Neural crest cell (in vitro differentiated cells): ENCODE measurements around the gene SH2D7. TPM values are rescaled to one million over a fixed set of nuclear protein-coding genes. Genes with fewer than 3 reads are reported as not detected.

Experiments
- DNase-seq: peaks from one replicate; pipeline ENCODE4 v3.0.0; 2021; ENCODE audit warnings: low read depth, mixed read lengths, low spot score
- H3K27ac Mint-ChIP-seq: one replicate; pipeline ENCODE4 v1.8.0; 2021; ENCODE audit warnings: mild to moderate bottlenecking, mixed read lengths; ENCODE audit not compliant: unreplicated experiment
- H3K27me3 Mint-ChIP-seq: 2 replicates; pipeline ENCODE4 v1.8.0; 2021; ENCODE audit warnings: low read depth, mild to moderate bottlenecking, mixed read lengths
- H3K36me3 Mint-ChIP-seq: 2 replicates; pipeline ENCODE4 v1.8.0; 2021; ENCODE audit warnings: low read depth, mild to moderate bottlenecking, mixed read lengths
- H3K4me1 Mint-ChIP-seq: 2 replicates; pipeline ENCODE4 v1.8.0; 2021; ENCODE audit warnings: mixed read lengths
- H3K4me3 Mint-ChIP-seq: one replicate; pipeline ENCODE4 v1.8.0; 2021; ENCODE audit warnings: mild to moderate bottlenecking, mixed read lengths
- H3K9me3 Mint-ChIP-seq: 2 replicates; pipeline ENCODE4 v1.8.0; 2021; ENCODE audit warnings: mixed read lengths
- CTCF ChIP-seq: fragments of 200-600 bp; sonication (generic); conservative IDR thresholded peaks from 2 replicates; pipeline ENCODE4 v1.5.0; 2021; ENCODE audit warnings: antibody characterized with exemption, mild to moderate bottlenecking
- total RNA-seq: library from RNA; stranded (reverse); gene quantifications from 2 replicates; pipeline ENCODE4 v1.2.1, GENCODE V29; 2021

The SH2D7 gene
- total RNA-seq, 1 donor from 2014 or later: not detected

GRCh38 chr15:78103406-78104118, 11.2 kb downstream of the SH2D7 start:
- H3K4me1 Mint-ChIP-seq: no peaks in the 10 kb centered on the region
- H3K27me3 Mint-ChIP-seq: no peaks in the 10 kb centered on the region
- H3K36me3 Mint-ChIP-seq: no peaks in the 10 kb centered on the region
- TF ChIP-seq CTCF: no peak
- DNase-seq: no peak
- H3K27ac Mint-ChIP-seq: peak overlapping the region; percentile 47
- H3K4me3 Mint-ChIP-seq: no peak overlapping the region
- no peaks in the 10 kb centered on the region for H3K9me3 Mint-ChIP-seq

- H3K9me3 Mint-ChIP-seq: no peaks in the 10 kb centered on the region
- peak overlapping the region; percentile 78 for H3K27ac Mint-ChIP-seq
- no peaks in the 10 kb centered on the region for H3K27me3 Mint-ChIP-seq
- H3K4me1 Mint-ChIP-seq: no peaks in the 10 kb centered on the region
- no peaks in the 10 kb centered on the region for H3K36me3 Mint-ChIP-seq
- TF ChIP-seq CTCF: no peak
- H3K4me3 Mint-ChIP-seq: no peak overlapping the region
- DNase-seq: no peak
Measured at GRCh38 chr15:78104119-78104479, 11.7 kb downstream of the SH2D7 start.

GRCh38 chr15:78104566-78105475, 12.5 kb downstream of the SH2D7 start:
- Mint-ChIP-seq H3K9me3 (no peaks in the 10 kb centered on the region), H3K36me3 (no peaks in the 10 kb centered on the region), H3K4me3 (no peak overlapping the region), H3K4me1 (no peaks in the 10 kb centered on the region), H3K27ac (peak overlapping the region; percentile 78), H3K27me3 (no peaks in the 10 kb centered on the region)
- TF ChIP-seq CTCF: no peak
- DNase-seq: no peak

GRCh38 chr15:78105476-78106241, 13.3 kb downstream of the SH2D7 start:
- H3K27ac Mint-ChIP-seq: peak overlapping the region; percentile 76
- no peaks in the 10 kb centered on the region for H3K27me3 Mint-ChIP-seq
- no peaks in the 10 kb centered on the region for H3K9me3 Mint-ChIP-seq
- no peak for TF ChIP-seq CTCF
- H3K4me1 Mint-ChIP-seq: no peaks in the 10 kb centered on the region
- H3K36me3 Mint-ChIP-seq: no peaks in the 10 kb centered on the region
- DNase-seq: no peak
- H3K4me3 Mint-ChIP-seq: no peak overlapping the region

- TF ChIP-seq CTCF: no peak
- Mint-ChIP-seq H3K4me3 (no peak overlapping the region), H3K9me3 (no peaks in the 10 kb centered on the region), H3K36me3 (no peaks in the 10 kb centered on the region), H3K4me1 (no peaks in the 10 kb centered on the region), H3K27ac (no peak overlapping the region), H3K27me3 (no peaks in the 10 kb centered on the region)
- no peak for DNase-seq
Measured at GRCh38 chr15:78107471-78107870, 15.1 kb downstream of the SH2D7 start.
